Measurements from ENCODE around the gene MPZL1. TPM values are rescaled to one million over a fixed set of nuclear protein-coding genes. Genes with fewer than 3 reads are reported as not detected.

The MPZL1 gene
- total and polyA plus RNA-seq, 2 of the 8 experiments (the other 6 are each of a cell fraction or from before 2014, with no cell fraction given), result 37.8 to 120 TPM

DNA sequence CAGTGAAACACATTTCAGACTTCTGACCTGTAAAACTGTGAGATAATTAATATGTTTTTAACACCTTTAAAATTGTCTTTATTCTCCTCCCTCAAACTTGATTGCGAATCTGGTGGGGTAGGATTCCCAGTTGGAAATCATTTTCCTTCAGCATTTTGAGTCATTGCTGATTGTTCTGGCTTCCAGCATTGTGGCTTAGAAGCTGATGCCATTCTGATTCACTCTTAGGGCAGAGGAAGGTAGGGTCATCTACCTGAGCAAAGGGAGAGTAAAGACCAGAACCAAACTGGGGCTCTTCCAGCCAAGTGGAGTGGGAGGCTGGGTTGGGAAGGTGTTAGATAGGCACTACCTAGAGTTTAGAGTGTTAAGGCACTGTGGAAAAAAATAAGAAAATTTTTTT lies 61.2 kb downstream of the MPZL1 start:
- no peak overlapping the region for H2AFZ ChIP-seq (ENCODE audit: low read length)
- no peak overlapping the region for H3K4ac ChIP-seq (replicated peaks; ENCODE audit: insufficient read length, low read depth, low read length)
- FAIRE-seq, result no peak
- H2BK5ac ChIP-seq (ENCODE audit: low read depth, low read length), result no peak overlapping the region
- H4K91ac ChIP-seq (replicated peaks; ENCODE audit: insufficient read length, low read length), result no peak overlapping the region
- H3K4me2 ChIP-seq (ENCODE audit: insufficient read depth in 1 of 2, low read depth in 2 of 2, low read length in 2 of 2), result no peak overlapping the region
- H3K23ac ChIP-seq (ENCODE audit: insufficient read length), result no peak overlapping the region
- H3K9me3 ChIP-seq (ENCODE audit: insufficient read depth in 2 of 2, low read depth in 1 of 2, low read length in 1 of 2), result no peaks in the 10 kb centered on the region
- H3K18ac ChIP-seq (ENCODE audit: extremely low read depth, low read length), result no peak overlapping the region
- ChIA-PET CTCF (ENCODE audit: partially characterized antibody) (interaction anchor here (1.0 kb wide), 1 partner anchor 13 kb away, joined by 3 read pairs; no protein-coding TSS in a partner anchor), POLR2A (ENCODE audit: partially characterized antibody) (no interaction called here)
- H2BK12ac ChIP-seq (ENCODE audit: low read depth, low read length), result no peak overlapping the region
- H3K4me3 ChIP-seq (ENCODE audit: extremely low read depth in 1 of 4, insufficient read depth in 2 of 4, low read depth in 3 of 4, low read length in 4 of 4), result no peak overlapping the region
- H4K20me1 ChIP-seq (replicated peaks in 1 of 2; ENCODE audit: control insufficient read depth in 1 of 2, insufficient read depth in 2 of 2, low read length in 2 of 2), result no peaks in the 10 kb centered on the region
- H3K27me3 ChIP-seq (replicated peaks in 1 of 4; ENCODE audit: control insufficient read depth in 3 of 4, extremely low read depth in 1 of 4, insufficient read depth in 3 of 4, low read length in 3 of 4), result no peaks in the 10 kb centered on the region
- no peaks in the 10 kb centered on the region; the same call in 1 of the 2 replicates for H3K79me1 ChIP-seq (ENCODE audit: low read depth, low read length)
- no peak overlapping the region for H2BK120ac ChIP-seq (replicated peaks; ENCODE audit: low read depth, low read length)
- H4K8ac ChIP-seq (ENCODE audit: extremely low read depth, insufficient read depth, low read length), result no peak overlapping the region
- H4K5ac ChIP-seq (ENCODE audit: insufficient read length, low read depth, low read length), result no peak overlapping the region
- peaks cover 0 to 12% (median 6%) of the 10 kb centered on the region in 4 experiments; a peak in 5 of 8 replicates for H3K36me3 ChIP-seq (ENCODE audit: control insufficient read depth in 2 of 4, insufficient read depth in 4 of 4, low read length in 3 of 4)
- H3K79me2 ChIP-seq (ENCODE audit: control insufficient read depth in 1 of 2, insufficient read depth in 2 of 2, low read length in 2 of 2), result no peaks in the 10 kb centered on the region
- WGBS, 2 experiments (ENCODE audit: extremely low coverage in 1 of 2, insufficient coverage in 1 of 2, insufficient read length in 1 of 2, insufficient replicate concordance in 2 of 2, low coverage in 1 of 2, low lambda C conversion rate in 2 of 2, missing lambda C conversion rate in 1 of 2), result 89% methylated on average over 1 of the region's 1 CpG; no CpG with 5 or more reads in 1 of the 2 experiments
- no peak overlapping the region for H2AK5ac ChIP-seq (ENCODE audit: low read depth, low read length)
- no peaks in the 10 kb centered on the region for H3K4me1 ChIP-seq (replicated peaks in 1 of 4; ENCODE audit: control insufficient read depth in 3 of 4, insufficient read depth in 4 of 4, low read length in 3 of 4)
- H3K27ac ChIP-seq (ENCODE audit: low read depth, low read length), result no peak overlapping the region
- DNase-seq (ENCODE audit: low read depth in 1 of 2, low spot score in 2 of 2), result no peak
- H2BK15ac ChIP-seq (ENCODE audit: low read length), result no peak overlapping the region
- H3K14ac ChIP-seq (ENCODE audit: insufficient read length), result no peak overlapping the region
- H3K9ac ChIP-seq (replicated peaks in 1 of 4; ENCODE audit: extremely low read depth in 1 of 4, low read depth in 3 of 4, low read length in 3 of 4), result no peak overlapping the region
- H3K56ac ChIP-seq (replicated peaks; ENCODE audit: insufficient read length, low read depth, low read length), result no peak overlapping the region
- no peak overlapping the region for H2BK20ac ChIP-seq (ENCODE audit: low read length)
- no peaks in the 10 kb centered on the region; the same call in 1 of the 2 replicates for H3K23me2 ChIP-seq (ENCODE audit: low read depth, low read length)
- no peak for TF ChIP-seq BACH1 (IDR thresholded peaks at IDR 0.05; ENCODE audit: low read length)
- TF ChIP-seq EZH2 (IDR thresholded peaks at IDR 0.05; ENCODE audit: low read depth, low read length, severe bottlenecking), result no peak
- TF ChIP-seq SUZ12 (IDR thresholded peaks at IDR 0.05; ENCODE audit: low read length), result no peak
- TF ChIP-seq MAX (IDR thresholded peaks at IDR 0.05), result no peak
- TF ChIP-seq TAF7 (optimal IDR thresholded peaks at IDR 0.05; ENCODE audit: borderline replicate concordance, low read depth, low read length), result no peak
- no peak for TF ChIP-seq POU5F1 (IDR thresholded peaks at IDR 0.05; ENCODE audit: low read depth, low read length)
- no peak for TF ChIP-seq NANOG (IDR thresholded peaks at IDR 0.05; ENCODE audit: insufficient read depth, low read depth, low read length, poor library complexity, severe bottlenecking)
- TF ChIP-seq MAFK (IDR thresholded peaks at IDR 0.05; ENCODE audit: low read depth, low read length), result no peak
- no peak for TF ChIP-seq SAP30 (IDR thresholded peaks at IDR 0.05; ENCODE audit: insufficient read depth, insufficient replicate concordance, low read length)
- TF ChIP-seq CHD1 (IDR thresholded peaks at IDR 0.05; ENCODE audit: low read depth, low read length), result no peak
- no peak for TF ChIP-seq TBP (IDR thresholded peaks at IDR 0.05; ENCODE audit: low read depth, low read length)
- no peak for TF ChIP-seq KDM4A (IDR thresholded peaks at IDR 0.05; ENCODE audit: low read depth, low read length, severe bottlenecking)
- TF ChIP-seq CTBP2 (IDR thresholded peaks at IDR 0.05; ENCODE audit: borderline replicate concordance, insufficient read depth, insufficient read length, low read length), result no peak
